IPS-18c (cell line): ENCODE data around the gene LYVE1.
A peak's percentile ranks its signal among the peaks of the same experiment; 100 is the strongest.

ENCODE experiments used
- H3K4me3 ChIP-seq: 2 replicates; pipeline ENCODE4 v1.7.0; 2013; ENCODE audit warnings: low read depth, mild to moderate bottlenecking, low read length, moderate library complexity; ENCODE audit not compliant: insufficient read depth
- H3K9me3 ChIP-seq: one replicate; pipeline ENCODE4 v1.6.1; 2013; ENCODE audit warnings: mild to moderate bottlenecking, low read length, moderate library complexity; ENCODE audit not compliant: control insufficient read depth, insufficient read depth

Gene LYVE1

DNA sequence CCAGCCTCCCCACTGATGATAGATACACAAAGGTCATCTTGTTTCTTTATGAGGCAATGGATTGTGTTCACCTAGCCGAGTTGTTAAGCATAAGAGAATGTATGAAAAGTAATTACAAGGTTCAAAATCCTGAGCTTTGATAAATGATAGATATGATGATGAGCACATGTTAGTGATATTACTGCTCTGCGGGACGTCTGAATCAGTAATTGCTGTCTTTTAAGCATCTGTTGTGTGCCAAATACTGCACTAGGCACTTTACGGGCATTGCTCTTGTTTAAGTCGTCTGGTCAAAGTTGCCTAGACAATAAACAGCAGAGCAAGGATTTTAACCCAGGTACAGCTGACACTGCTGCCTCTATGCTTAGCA, 26.9 kb downstream of the LYVE1 start:
- Histone ChIP-seq H3K9me3 (peaks cover 2% of the 10 kb centered on the region), H3K4me3 (peak overlapping the region; percentile 86)

DNA sequence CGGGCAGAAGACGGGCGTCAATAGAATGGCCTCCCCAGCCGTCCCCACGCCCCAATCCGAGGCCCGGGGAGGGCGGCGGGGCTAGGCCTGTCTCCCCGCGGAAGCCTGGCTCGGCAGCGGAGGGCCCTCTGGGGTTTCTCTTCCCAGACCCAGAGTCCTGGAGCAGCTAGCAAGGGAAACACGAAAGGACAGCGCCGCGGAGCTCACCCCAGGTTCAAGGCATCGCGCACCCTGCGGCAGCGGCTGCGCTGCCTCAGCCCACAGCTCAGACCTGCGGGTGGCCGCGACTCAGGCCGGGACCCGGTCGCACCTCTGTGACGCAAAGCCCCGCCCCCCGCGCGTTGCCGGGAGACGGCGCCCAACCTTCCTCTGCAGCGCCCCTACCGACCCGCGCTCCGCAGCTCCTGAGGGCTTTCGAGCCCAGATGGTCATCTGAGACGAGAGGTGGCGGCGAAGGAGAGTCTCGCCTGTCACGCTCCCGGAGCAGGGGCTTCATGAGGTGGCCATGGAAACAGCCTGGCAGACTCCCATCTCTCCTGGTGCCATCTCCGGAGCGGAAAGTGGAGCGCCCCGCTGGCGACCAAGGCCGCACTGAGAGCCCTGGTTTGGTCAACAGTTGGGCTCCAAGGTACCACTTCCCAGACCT, 27.4 kb downstream of the LYVE1 start, which contains the start of gene RNF141:
TSS of gene RNF141 (minus strand) at position 273 of the 646 bp plus-strand sequence. CDS start 7,029 bp downstream, outside the sequence.
- Histone ChIP-seq H3K9me3 (peaks cover 2% of the 10 kb centered on the region), H3K4me3 (peak within 1 kb of the TSS; percentile 86)

DNA sequence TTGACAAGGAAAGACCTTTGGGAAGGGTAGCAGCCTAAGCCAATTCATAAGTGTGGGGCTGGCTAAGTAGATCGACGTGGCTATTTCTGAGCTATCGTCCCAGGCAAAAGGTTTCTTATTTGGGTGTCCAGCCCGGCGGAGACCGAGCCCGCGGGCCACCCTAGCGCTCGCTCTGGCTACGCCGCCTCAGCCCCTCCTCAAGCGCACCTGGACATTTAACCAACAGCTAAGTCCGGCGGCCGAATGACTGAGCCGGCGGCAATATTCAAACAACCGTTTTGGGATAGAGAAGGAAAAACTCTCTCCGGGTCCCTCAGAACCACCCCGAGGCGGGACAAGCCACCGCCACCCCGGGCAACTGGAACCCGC, 27.9 kb downstream of the LYVE1 start:
- Histone ChIP-seq H3K9me3 (peaks cover 2% of the 10 kb centered on the region), H3K4me3 (peak overlapping the region; percentile 86)

DNA sequence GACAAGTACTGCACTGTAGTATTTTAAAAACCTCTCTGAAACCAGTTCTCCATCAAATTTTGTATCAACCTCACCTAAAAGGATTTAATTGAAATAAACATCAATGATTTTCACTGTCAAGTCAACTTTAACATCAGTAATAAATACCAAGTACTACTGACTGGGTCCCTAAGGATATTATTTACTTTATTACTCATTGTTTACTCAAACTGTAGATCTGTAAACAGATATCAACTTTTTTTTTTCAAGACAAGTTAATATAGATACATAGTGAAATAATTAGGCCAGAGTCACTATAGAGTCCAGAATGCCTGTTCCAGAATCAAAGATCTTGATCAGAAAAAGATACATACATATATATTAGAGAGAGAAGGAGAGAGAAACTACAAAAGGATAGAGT, 29.1 kb downstream of the LYVE1 start:
- Histone ChIP-seq H3K4me3 (no peak overlapping the region), H3K9me3 (peaks cover 2% of the 10 kb centered on the region)

DNA sequence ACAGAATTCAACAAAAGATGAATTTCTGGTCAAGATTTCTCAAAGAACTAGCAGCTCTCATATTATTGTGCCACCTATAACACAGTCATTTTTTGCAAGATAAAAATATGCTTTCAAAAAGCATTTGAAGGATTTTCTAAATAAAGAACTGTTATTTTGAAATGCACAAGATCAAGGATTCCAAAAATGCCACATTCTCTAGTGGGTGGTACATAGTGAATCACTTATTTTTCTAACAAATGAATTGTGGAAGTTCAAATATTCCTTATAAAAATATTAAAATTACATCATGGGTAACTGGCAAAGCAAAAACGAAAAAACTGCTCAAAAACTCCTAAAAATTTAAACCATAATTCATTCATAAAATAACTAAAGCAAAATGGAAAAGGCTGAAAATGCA, 29.5 kb downstream of the LYVE1 start:
- Histone ChIP-seq H3K9me3 (peaks cover 2% of the 10 kb centered on the region), H3K4me3 (no peak overlapping the region)

DNA sequence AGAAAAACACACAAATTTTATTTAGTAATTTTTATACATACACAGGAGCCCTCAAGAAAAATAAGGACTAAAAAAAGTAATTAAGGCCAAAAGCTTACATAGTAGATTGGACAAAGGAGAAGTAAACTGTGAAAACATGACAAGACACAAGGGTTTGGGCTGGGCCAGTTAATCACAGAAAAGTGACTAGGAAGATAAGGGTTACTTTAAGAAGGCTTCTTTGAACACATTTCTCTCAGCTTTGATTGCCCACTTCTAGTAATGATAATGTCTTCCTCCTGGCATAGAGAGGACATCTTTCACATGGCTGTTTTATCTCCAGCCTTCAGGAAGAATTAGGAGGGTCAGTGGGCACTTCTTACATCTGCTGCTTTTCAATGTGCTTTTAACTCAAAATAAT, 30.9 kb downstream of the LYVE1 start:
- H3K9me3 ChIP-seq, result peaks cover 2% of the 10 kb centered on the region

DNA sequence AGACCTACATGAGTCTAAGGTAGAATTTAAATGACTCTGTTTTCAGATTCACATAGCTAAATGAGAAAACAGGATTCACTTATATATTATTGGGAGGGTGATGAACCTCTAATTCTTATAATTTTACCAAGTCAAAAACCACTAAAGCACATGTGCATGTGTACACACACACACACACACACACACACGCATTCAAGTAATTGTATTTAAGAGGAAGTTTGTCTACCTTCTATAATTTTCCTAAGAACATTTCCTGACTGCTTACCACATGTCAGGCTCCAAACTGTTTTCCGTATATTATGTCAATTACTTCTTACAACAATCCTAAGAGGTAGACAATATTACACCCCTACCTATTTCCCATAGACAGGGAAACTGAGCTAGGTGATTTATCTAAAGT, 34.1 kb downstream of the LYVE1 start:
- Histone ChIP-seq H3K9me3 (no peaks in the 10 kb centered on the region), H3K4me3 (no peak overlapping the region)

More for the DNA sequence above, 30.9 kb downstream of the LYVE1 start:
- H3K4me3 ChIP-seq, result no peak overlapping the region

DNA sequence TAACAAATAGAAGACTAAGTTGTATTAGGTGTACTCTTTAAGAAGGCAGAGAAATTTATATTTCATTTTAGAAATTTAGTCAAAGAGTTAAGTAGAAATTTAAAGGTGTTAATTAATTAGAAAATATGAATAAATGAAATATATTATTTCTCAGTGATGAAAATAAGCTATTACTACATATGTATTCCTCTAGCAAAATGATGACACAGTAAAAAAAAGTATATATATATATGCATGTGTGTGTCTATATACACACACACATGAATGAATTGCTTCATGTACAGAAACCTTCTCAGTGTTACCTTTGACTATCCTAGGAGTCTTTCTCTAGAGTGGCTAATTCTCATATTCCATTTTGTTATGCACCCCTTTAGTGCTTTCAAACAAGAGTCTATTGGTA, 35.1 kb downstream of the LYVE1 start:
- H3K4me3 ChIP-seq, result no peak overlapping the region
- H3K9me3 ChIP-seq, result no peaks in the 10 kb centered on the region

DNA sequence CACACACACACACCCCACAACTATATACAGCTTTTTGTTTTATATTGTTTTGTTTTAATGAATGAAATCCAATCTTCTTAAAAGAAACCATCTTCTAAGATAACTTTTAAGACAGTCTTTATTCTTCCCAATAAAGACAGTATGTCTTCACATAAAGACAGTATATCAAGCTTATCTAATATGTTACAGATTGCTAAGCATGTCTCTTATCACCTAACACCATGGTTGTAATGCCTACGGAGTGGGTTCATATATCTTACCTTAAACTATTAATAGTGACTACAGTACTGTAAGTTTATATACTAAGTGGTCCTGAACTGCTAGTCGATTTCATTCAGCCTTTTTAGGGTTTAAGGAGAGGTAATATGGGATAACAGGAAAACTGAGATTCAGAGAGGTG, 35.9 kb downstream of the LYVE1 start:
- Histone ChIP-seq H3K4me3 (no peak overlapping the region), H3K9me3 (no peaks in the 10 kb centered on the region)

DNA sequence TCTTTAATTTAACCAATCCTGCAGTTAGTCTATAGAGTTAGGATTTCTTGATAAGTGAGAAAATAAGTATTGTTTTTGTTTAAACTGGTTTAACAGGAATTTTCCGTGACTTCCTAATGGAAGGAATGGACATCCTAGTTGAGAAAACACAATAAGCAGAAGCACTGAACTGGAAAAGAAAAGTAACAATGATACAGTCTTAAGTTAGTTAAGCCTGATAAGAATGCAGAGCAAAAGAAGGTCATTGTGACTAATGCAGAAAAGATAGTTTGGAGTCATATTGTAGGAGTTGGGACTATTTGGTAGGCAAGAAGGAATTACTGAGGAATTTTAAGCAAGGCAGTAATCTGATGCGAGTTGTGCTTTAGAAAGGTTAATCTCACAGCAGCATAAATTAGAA, 39.2 kb downstream of the LYVE1 start:
- H3K9me3 ChIP-seq, result no peaks in the 10 kb centered on the region
- H3K4me3 ChIP-seq, result no peak overlapping the region

DNA sequence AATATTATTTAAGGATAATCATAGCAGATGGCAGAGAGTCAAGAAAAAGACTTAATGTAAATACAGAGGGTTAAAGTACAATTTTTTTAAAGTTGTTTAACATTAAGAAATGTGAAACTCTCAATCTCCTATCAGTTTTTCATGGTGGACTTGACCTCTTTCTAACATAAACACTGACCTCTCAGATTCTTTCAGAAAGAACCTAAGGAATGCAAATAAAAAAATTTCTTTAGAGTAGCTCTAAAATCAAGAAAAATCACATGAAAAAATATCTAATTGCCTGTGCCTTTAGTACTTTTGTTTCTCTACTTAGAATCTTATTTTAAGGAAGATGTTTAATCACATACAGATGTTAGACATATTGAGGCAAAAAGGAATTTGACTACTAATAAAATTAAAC, 40.3 kb downstream of the LYVE1 start:
- no peak overlapping the region for H3K4me3 ChIP-seq

DNA sequence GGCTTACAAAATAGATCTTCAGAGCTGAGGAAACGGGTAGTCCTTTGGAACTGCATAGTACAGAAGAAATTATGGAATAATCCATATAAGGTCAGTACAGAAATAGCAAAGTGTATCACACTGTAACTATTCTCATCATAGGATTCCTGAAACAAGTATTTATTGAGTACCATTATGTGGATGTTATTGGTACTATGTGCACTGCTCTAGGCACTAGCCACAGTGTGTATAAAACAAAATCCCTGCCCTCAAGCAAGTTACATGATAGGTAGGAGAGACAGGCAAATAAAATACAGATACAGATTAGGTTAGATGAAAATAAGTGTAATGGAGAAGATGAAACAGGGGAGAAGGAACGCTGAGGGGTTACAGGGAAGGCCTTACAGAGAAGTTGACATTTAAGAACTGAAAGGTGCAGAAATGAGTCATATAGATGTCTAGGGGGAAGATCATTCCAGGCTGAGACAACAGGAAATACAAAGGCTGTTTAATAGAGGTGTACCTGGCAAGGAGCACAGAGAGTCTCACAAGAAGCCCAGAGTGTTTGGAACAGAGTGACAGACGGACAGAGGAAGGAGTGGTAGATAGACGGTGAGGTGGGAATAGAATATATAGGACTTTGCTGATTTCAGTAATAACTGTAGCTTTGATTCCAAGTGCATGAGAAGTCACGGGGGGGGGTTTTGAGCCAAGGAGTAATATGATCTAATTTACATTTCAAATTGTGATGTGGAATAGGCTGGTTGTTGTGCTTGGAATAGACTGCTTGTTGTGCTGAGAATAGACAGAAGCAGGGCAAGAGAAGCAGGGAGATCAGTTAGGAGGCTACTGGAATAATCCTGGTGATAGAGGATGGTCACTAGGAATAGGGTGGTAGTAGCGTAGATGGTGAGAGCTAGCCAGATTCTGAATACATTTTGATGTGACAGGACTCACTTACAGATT, 41.2 kb downstream of the LYVE1 start:
- H3K9me3 ChIP-seq, result no peaks in the 10 kb centered on the region
- H3K4me3 ChIP-seq, result no peak overlapping the region

More for the DNA sequence above, 40.3 kb downstream of the LYVE1 start:
- no peaks in the 10 kb centered on the region for H3K9me3 ChIP-seq

DNA sequence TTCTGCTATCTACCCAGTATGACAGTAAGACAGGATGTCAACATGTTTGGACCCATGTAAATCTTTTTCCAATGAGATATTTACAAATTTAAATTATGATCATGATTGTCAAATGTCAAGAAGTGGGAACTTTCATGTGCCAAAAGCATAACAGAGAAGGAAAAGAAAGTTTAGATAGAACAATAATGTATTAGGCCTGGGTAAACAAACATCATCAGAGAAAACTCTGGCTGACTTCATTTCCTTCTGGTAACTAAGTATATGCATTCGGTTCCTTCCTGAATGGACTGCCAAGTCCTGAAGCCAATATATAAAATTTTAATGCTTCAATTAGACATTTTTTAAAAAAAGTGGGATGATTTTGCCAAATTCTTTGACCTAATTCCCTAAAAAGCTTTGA, 44.0 kb downstream of the LYVE1 start:
- Histone ChIP-seq H3K9me3 (no peaks in the 10 kb centered on the region), H3K4me3 (no peak overlapping the region)

DNA sequence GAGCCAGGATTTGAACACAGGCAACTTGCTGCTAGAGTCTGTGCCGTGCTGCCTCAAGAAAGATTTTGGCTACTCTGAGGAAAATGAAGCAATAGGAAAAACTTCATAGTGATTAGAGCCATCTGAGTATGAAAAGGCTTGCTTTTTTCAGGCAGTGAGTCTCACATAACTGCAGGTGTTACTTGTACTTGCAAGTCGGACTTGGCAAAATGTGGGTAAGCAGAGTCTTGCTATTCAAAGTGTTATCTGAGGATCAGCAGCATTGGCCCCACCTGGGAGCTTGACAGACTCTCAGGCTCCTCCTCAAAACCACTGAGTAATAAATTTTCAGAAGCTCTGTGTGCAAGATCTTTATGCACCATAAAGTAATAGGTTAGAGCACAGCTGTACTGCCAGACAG, 45.5 kb downstream of the LYVE1 start:
- Histone ChIP-seq H3K9me3 (no peaks in the 10 kb centered on the region), H3K4me3 (no peak overlapping the region)

DNA sequence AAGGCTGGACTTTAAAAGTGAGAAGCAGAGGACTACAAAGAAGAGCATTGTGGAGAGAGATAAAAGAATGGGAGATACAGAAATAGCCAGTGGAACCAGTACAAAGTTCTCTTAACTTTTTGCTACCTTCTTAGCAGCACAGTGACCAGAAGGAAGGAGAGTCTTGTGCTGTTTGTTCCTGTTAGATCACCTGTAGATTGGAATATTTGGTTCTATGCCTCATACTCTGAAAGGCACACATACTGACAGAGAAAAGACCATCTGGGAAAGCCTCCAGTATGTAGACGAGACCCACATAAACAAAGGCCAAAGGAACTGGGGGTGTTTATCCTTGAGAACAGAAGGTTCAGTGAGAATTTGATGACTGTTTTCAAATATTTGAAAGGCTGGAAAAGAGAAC, 46.2 kb downstream of the LYVE1 start:
- Histone ChIP-seq H3K9me3 (no peaks in the 10 kb centered on the region), H3K4me3 (no peak overlapping the region)

DNA sequence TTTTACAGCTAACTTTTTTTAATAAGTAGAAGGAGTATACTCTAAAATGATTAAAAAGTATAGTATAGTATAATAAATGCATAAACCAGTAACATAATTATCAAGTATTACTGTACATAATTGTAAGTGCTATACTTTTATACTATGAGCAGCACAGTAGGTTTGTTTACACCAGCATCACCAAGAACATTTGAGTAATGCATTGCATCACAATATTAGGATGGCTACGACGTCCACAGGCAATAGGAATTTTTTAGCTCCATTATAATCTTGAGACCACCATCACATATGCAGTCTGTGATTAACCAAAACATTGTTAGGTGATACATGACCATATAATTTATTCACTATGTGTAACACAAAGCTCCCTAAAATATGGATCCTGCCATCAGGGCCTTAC, 47.9 kb downstream of the LYVE1 start:
- Histone ChIP-seq H3K9me3 (no peaks in the 10 kb centered on the region), H3K4me3 (no peak overlapping the region)

DNA sequence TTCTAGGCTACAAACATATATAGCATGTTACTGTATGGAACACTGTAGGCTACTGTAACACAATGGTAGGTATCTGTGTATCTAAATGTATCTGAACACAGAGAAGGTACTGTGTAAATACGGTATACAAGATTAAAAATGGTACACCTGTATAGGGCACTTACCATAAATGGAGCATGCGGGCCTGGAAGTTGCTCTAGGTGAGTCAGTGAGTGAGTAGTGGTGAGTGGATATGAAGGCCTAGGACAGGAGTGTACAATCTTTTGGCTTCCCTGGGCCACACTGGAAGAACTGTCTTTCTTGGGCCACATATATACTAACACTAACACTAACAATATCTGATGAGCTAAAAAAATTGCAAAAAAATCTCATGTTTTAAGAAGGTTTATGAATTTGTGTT, 48.8 kb downstream of the LYVE1 start:
- no peak overlapping the region for H3K4me3 ChIP-seq
- no peaks in the 10 kb centered on the region for H3K9me3 ChIP-seq

DNA sequence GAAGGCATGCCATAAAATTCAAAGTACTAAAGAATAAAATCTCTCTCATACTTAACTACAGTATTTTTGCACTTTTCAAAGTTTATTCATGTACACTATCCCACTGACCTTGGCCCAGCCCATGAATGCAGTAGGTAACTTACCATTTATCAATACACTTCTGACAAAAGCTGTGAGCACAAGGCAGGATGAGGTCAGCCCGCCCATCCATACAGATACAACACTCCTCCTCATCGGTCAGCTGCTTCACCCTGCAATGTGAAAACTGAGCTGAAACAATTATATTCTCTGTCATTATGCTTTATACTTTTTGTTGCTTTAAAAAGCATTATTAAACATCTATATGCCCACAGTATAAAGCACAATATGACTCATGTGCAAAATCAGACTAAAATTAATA, 49.6 kb downstream of the LYVE1 start:
- no peaks in the 10 kb centered on the region for H3K9me3 ChIP-seq
- no peak overlapping the region for H3K4me3 ChIP-seq
